HG03280 (cell line): ENCODE results near the gene ABCC5.

Experiments
- ATAC-seq: cut with Tn5 transposase; IDR thresholded peaks from one replicate; pipeline ENCODE4 v1.9.1; 2021; ENCODE audit warnings: mild to moderate bottlenecking, moderate library complexity; ENCODE audit not compliant: unreplicated experiment

ABCC5 gene

DNA sequence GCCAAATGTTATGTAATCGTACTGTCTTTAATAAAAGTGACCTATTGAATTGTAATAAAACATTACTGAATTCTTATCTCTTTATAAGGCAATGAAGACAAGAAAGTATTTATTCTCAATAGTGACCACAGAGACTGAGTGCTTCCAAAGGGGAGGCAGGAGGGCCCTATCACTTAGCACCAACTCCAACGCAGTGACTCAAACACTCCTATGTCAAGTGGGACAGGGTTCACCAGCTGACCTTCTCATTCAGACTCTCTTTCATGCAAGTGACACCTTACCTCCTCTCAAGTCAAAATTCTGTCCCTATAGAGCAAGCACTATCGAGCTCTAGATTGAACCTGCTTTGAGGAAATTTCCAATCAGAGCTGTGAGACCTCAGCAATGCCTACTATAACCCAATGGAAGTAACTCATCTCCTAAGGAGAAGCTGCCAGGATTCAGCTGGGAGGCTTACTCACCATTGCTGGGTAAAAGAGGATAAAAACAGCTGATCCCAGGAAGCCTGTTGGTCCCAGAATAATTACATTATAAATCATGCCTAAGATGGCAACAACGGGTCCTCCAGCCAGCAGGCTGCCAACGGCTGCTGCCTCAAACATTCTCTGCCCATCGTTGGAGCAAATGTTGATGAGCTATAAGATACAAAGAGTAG lies 35.6 kb downstream of the ABCC5 start:
- no peak for ATAC-seq

DNA sequence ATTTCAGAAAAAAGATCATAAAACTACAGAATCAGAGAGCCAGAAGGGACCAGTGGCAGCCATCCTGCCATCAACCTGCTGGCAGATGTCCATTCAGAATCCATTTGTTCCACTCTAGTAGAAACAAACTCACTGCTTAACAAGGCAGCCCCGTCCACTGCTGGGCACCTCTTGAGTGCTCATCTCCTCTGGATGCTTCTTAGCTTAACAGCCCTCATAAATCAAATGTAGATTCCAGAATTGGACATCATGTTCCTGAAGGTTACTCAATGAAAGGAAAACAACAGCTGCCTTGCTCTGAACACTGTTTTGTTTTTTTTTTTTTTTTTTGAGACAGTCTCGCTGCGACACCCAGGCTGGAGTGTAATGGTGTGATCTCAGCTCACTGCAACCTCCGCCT lies 37.3 kb downstream of the ABCC5 start:
- ATAC-seq: no peak

DNA sequence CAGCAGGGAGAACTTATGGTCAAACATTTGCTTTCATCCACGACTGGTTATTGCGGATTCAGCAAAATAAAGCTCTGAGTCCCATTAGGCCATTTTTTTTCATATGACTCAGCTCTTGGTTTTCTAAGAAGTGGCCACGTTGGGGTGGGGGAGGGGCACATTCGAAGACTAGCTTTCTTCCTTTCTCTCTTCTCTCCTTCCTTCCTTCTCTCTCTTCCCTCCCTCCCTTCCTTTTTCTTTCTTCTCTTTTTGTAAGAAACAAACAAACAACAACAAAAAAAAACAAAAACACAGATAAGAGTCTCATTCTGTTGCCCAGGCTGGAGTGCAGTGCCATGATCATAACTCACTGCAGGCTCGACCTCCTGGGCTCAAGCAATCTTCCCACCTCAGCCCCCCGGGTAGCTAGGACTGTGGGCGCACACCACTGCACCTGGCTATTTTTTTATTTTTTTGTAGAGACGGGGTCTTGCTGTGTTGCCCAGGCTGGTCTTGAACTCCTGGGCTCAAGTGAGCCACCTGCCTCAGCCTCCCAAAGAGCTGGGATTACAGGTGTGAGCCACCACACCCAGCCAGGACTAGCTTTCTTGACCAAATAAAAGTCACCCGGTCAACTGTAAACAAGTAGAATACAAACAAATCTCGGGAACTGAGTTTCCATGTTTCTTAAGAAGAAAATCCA lies 41.6 kb downstream of the ABCC5 start:
- ATAC-seq: no peak

DNA sequence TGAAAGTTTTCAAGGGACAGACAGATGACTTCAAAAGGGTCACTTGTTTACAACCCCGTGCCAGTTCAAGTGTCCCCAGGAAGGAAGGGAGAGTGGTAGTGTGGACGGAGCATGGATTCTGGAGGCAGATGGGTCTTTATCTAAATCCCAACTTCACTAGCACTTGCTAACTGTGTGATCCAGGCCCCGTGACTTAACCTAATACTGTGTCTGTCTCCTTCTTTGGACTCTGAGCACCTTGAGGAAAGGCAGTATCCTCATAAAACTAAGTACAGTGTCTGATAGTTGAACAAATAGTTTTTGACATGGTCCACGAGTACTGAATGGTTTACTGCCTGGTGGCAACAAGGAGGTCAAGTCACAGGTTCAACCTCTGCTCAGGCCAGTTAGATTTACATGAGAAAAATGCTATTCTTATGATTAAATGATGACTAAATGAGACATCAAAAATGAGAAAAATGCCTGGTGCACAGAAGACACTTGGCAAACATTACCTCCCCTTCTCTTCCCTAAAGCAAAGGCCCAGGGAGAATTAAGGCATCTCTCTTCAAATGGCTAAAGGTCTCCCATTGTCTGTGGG lies 48.9 kb downstream of the ABCC5 start:
- no peak for ATAC-seq

DNA sequence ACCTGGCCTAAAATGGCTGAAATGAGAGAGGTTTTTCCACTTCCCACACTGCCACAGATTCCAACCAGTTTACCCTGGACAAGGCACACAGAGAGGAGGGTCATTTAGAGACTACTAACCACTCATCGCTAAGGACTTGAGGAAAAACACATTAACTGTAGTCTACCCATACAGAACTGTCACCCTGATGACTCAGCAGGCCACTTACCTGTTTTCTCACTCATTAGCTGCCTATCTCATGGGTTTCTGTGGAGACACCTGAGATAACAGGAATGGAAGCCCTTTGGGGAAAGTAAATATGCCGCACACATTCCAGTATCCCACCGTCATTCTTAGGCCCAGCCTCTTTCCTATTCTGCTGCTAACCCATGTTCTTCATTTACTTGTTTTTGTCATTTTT lies 50.0 kb downstream of the ABCC5 start:
- ATAC-seq: no peak

DNA sequence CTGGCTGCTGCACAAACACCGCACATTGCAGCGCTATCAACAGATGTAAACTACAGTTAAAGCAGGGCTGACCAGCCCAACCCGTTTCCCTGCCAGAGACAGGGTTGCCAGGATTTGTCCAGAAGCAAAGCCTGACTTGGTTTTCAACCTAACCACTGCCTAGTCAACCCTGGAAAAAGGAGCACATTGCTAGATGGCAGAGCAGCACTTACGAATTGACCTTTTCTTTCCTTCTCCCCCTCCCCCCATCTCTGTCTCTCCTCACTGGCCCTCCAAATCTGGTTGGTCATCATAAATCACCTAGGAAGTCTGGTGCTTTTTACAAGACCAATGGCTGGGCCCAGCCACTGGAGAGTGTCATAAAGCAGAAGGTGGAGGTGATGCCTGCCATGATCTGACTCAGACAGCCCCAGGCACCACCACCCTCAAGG lies 51.3 kb downstream of the ABCC5 start:
- ATAC-seq: no peak

DNA sequence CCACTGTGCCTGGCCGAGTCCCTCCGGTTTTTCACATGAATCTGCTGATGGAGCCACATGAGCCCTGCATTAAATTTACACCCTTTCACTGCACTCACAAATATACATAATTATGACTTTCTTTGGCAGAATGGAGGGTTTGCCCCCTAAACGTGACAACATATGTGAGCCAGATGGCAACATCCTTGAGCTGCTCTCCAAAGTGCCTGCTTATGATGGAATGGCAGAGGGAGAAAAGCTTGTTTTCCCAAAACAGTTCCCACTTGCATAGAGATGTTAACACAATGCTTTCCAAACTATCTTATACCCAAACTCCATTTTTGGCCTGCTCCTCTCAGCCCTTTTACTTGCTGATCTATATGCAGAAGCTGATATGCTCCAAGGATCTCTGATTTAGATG lies 54.9 kb downstream of the ABCC5 start:
- ATAC-seq: no peak

DNA sequence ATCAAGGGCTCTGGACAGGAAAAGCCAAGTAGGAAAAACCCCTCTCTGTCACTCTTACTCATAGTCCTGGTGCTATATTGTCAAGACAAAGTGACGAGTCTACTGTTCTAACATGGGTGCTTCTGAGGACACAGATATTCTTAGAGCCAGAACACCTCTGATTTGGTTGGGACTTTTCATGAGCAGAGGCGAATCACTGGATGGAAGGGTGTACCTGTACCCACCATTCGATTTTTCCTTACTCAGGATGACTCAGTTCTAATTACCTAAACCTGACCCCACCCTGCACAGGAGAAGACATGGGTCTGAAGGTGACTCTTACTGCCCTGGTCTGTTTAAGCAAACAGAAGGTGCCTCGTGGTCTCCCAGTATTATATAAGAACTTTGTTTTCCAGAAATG lies 58.5 kb downstream of the ABCC5 start:
- no peak for ATAC-seq

DNA sequence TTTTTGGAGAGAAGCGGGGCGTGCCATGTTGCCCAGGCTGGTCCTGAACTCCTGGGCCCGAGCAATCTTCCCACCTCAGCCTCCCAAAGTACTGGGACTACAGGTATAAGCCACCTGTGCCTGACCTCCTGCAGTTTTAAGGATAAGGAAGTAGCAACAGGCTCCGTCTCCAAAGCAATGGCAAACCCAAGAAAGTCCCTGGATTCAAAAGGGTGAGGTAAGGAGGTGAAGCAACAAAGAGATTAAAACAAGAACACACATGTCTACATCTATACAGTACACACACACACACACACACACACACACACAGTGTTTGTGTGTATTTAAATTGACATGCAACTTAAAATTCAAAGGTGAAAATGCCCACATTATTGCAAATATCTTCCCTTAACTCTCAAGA lies 58.9 kb downstream of the ABCC5 start:
- ATAC-seq: no peak

DNA sequence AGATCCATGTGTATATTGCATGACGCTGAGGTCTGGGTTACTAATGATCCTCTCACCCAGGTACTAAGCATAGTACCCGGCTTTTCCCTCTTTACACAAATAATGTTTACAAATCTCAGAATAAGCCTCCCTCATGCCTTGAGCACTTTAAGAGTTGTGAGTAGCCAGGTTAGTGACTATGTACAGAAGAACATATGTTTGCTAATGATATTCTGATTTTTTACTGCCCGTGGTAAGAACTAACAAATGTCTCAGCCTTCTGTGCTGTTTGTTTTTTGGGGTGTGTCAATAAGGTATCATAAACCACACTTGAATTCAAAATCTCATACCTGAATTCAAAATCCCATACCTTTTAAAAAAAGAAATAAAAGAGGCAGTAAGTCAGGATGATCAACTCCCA lies 59.5 kb downstream of the ABCC5 start:
- no peak for ATAC-seq

DNA sequence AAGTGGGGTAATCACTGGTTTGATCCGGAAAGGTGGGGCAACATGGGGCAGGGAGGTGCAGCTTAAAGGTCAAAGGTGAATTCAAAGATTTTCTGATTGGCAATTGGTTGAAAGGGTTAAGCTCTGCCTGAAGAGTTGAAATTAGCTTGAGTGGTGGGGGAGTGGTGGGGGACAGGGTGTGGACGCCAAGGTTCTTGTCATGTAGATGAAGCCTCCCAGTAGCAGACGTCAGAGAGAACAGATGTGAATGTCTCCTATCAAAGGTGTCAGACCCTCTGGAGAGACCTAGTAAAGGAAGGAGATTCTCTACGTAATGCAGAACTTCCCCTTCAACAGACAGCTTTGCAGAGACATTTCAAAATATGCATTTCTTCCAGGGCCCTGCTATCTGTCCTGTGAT lies 62.8 kb downstream of the ABCC5 start:
- no peak for ATAC-seq

DNA sequence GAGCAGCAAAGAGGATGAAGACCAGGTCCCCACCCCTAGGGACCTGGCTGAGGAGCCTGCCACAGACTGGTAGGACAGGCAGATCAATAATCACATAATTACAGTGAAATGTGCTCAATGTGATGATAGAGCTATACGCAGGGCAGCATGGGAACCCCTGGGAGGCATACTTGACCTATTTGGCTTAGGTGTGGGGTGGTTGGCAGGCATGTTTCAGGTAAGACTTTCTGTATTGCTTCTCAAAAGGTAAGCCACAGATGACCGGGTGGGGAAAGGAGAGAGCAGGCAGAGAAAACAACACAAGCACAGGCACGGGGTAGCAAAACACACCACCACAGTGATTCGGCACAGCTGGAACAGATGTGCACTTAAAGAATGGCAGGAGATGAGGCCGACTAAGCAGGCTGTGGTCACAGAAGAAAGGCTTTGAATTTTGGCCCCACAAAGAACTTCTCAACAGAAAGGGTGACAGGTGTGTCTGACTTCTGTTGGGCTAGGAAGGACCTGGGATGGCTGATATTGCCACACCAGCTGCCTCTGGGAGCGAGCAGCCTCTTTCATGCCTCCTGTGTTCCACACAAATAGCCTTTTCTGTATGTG lies 64.1 kb downstream of the ABCC5 start:
- ATAC-seq: no peak

DNA sequence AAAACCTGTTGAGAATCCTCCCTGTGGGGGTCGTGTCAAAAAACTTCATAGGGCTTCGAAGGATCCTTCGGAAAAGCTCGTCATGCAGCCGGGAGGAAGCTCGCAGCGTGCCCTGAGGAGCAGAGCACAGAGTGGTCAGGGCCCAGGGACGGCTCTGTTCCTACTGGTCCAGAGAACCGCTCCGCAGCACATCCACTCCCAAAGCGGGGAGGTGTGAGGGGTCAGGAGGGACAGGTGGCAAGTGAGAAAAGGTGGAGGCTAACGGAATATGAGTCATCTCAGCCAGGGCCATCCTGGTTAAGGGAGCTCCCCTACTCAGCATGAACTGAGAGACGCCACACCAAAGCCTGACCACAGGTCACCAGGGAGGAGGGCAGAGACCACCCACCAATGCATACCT lies 66.2 kb downstream of the ABCC5 start:
- no peak for ATAC-seq

DNA sequence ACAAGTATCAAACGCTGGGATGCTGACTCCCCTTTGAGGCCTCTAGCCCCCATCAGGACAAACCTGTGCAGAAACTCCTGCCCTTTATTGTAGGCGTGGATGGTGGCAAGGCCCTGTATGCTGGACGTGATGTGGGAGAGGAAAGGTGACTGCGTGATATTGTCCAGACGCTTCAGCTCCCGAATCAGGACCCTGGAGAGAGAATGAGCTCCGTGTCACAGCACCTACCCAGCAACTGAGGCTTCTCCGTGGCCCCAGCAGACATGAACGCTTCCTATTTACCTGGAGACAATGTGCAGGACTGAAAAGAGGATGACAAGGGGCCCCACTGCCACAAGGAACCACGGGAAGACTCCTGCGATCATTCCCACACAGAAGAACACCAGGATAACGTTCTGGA lies 68.0 kb downstream of the ABCC5 start:
- ATAC-seq: no peak

DNA sequence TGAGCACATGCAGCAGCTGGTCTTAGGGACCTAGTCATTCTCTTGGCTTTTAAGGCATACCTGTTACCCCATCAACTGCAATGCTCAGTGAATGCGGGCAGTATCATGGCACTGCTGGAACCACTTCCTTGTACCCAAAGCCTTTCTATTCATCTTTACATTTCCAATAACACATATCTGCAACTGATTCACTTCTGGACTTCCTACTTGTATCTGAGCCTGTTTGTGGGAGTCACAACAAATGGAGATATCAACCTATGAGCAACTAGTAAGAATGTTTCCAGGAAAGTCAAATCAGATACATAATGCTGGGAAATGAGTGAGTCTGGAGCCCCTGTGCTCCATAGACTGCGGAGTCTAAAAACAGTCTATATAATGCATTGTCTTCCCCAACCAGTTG lies 71.6 kb downstream of the ABCC5 start:
- ATAC-seq: no peak

DNA sequence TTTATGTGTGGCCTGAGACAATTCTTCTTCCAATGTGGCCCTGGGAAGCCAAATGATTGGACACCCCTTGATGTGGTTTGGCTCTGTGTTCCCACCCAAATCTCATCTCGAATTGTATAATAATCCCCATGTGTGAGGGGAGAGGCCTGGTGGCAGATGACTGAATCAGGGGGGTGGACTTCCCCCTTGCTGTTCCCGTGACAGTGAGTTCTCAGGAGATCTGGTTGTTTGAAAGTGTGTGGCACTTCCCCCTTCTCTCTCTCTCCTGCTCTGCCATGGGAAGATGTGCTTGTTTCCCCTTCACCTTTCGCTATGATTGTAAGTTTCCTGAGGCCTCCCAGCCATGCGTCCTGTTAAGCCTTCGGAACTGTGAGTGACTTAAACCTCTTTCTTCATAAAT lies 72.9 kb downstream of the ABCC5 start:
- no peak for ATAC-seq

DNA sequence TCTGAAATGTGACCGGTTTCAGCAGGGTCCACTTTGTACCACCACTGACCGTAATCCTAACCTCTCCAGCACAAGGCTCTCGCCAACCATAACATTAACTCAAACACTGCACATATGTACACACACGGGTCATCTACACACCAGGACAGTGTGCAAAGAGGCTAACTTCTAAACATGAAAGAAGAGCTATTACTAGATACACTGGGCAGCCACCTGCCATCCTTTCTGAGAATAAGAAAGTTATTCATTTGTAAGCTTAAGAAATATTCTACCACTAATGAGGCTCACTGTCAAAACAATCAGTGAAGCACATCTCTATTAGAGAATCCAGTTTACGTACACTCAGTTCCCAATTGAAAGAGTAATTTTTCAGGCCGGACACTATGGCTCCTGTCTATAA lies 73.9 kb downstream of the ABCC5 start:
- ATAC-seq: no peak

DNA sequence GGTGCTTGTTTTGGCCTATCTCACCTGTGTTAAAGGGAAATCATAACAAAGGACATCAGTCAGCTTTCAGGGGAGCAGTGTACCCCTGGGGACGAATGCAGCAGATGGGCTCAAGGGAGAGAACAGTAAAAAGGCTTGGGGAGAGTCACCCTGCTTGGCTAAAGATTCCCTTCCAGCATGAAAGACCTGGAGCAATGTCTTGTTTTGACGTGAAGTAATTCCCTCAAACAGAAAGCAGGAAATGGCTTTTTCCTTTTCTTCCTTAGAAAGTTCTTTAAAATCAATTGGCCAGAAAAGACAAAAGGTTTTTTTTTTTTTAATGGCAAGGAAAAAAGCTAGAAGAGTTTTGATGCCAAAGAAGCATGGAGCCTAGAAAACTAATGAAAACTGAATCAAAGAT lies 76.5 kb downstream of the ABCC5 start:
- ATAC-seq: no peak

DNA sequence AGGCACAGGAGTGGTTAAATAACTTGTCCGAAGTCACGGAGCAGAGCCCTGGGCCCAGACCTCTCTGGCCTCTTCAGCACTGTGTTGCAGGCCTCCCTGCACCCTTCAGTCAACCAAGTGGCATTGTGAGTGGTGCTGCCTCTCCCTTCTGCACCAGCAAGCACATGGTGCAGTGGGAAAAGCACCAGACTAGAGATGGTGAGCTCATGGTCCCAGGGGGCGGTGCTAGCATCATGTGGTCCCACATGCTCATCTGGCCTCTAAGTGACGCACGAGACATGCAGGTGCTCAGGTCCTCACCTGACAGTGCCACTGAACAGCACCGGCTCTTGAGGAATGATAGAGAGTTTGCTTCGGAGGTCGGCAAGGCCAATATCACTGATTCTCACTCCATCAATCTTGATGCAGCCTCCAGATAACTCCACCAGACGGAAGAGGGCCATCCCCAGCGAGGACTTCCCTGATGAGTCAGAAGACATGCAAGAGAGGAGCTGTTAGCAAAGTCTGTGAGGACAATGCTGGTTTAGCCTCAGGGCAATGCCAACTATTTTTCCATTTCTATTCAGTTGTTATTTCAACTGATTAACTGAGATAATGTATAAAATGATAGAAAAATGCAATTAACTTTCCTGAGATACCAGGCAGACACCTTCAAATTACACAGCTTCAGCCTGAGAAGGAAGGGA lies 79.9 kb downstream of the ABCC5 start:
- ATAC-seq: no peak

DNA sequence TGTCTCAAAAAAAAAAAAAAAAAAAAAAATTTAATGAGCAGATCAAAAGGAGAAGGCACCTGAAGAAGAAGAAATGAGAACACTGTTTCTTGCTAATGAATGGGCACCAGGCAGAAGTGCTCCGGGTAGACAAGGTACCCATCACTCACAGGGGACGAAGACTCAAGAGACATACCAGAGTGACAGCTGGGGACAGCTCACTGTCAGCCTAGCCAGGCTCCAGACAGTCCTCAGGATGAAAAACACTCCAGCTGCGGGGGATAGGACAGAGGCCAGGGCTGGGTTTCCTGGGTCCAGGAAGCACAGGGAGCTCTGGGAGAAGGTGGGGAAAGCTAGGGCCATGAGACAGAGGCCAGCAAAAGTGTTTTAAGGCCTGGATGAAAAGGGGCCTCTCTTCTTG lies 84.5 kb downstream of the ABCC5 start:
- no peak for ATAC-seq

DNA sequence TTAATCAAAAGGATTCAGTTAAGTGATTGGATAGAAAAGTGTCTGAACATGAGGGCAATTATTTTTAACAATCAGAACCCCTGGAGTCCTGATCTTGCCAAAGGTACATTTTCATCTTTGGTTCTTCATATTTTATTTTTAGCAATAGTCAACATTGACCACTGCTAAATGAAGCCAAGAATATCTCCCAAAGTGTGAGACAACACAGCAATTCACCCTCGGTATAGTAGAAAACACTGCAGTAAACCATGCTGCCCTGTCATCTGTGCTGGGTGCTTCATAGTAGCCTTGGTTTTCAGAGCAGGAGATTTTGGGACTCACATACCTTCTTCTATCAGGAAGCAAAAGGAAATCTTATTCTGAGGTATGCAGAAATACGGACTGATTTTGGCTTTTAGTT lies 85.8 kb downstream of the ABCC5 start:
- no peak for ATAC-seq

DNA sequence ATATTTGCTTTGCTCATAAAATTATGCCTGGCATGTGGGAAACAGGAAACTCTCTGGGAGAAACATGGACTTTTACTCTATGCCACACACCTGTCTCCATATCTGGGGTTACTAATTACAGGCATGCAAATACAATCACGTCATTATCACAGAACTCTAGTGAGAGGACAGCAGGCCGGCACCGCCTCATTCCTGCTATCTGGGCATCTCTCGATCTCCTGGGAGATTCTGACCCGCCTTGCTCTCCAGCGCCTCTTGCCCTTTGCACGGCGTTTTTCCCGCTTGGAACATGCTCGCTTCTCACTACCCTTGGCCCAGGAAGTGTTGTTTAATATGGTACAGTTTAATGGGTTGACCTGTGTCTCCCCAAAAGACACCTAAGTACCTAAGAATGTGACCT lies 87.6 kb downstream of the ABCC5 start:
- no peak for ATAC-seq
